Measurements from ENCODE around the gene CADM2.

Gene CADM2

DNA sequence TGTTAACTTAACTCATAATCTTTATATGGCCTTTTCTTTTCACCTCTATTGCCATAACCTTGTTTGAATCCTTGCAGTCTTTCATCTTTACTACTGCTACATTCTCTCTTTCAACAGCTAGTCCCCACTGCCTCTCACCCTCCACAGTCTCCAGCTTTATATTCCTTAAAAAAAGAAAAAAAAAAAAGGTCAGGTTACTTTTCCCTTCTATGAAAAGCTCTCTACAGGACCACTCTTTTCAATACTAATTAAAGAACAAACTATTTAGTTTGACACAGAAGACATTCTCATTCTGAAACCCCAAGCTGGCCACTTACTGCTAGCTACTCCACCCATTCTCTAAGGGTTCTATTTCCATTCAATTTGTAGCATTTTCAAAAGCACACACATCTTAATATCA is 25.6 kb downstream of the CADM2 start:
- no peak for DNase-seq (ENCODE audit: low read depth)

DNA sequence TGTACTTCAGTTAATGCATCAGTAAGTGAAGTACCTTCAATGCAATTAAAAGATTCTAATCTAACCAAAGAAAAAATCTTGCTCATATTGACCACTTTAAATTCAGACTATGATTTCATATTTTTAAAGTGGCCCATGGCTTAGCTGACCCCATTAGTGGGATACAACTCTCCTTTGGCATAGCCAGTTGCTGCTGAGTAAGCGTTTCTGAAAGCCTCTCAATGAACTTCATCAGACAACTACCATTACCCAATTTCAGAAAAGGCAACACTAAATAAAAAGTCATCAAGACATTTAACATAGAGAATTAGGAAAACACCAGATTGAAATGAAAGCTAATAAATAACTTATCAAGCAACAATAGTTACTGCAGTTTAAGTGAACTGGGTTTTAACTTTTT is 27.0 kb downstream of the CADM2 start:
- DNase-seq (ENCODE audit: low read depth) = no peak

DNA sequence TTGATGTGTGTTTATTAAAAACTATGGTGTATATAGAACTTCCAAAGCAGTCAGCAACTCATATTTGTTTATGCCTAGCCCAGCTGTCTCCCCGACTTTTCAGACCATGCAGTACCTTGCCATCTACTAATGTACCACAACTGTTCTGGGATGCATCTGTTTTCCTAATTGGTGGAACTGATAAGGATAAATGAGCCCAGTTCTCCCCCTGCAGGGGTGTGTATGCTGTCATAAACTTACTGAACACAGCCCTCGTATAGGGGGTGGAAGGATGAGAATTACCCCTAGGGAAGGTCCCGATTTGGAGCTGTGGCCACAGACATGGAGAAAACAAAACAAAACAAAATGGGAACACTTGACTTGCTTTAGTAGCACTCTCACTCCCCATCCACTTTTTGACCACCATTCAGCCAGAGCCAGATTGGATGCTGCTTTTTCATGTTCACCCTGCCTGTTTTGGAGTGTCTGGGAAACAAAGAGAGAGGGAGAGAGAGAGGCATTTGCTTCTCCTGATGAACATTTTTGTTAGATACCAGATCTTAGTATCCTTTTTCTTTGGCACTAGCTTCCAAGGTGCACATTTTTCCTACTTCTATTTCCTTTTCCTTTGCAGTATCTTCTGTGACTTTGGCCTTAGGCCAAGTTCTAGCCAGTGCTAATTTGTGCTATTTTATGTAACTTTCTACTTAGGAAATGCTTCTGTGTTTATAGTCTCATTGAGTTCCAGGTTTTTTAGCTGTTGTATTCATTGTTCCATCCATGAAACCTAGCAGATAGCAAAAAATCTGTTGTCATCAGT is 29.1 kb downstream of the CADM2 start:
- DNase-seq (ENCODE audit: low read depth) = no peak

DNA sequence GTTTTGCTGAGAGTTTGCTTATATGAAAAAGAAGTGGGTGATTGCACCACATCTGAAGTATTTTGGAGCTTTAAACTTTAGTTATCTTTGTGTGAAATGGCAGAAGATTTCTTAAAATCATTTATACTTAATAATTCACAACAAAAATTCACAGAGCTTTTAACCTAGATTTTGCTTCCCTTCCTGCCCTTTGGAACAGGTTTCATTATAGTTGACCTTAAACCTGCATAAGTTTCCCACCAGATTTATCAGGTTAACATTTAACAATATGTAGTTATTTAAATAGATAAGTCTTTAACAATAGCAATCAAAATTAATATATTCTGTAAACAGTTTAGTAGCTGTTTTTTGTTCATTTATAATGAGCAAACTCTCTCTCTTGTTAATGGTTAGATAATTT is 30.3 kb downstream of the CADM2 start:
- DNase-seq (ENCODE audit: low read depth) = no peak

DNA sequence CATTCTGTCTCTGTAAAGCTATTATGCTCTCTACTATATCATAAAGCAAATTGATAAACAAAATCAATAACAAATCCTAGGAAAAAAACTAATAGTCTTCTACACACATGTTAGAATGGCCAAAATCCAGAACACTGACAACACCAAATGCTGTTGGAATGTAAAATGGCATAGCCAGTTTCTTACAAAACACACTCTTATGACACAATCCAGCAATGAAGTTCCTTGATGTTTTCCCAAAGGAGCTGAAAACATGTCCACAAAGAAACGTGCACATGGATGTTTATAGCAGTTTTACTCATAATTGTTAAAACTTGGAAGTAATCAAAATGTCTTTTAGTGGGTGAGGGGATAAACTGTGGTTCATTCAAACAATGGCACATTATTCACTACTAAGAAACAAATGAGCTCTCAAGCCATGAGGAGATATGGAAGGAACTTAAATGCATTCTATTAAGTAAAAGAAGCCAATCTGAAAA is 32.7 kb downstream of the CADM2 start:
- DNase-seq (ENCODE audit: low read depth) = no peak

DNA sequence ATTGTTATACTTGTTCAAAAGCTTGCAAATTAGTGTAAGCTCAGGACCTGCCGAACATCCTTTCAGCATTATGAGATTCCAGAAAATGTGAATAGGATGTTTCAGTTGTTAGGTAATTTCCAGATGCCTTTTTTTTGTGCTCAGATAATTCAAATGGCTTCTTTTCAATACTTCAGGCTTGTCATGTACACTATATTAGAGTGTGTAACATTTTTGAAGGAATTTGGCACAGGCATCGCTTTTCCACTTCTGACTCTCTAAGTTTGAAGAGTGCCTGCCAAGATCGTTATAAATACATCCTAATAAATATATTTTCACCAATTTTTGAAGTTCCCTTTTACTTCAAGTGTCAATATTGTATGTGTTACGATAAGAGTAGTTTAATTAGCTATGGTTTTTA is 35.2 kb downstream of the CADM2 start:
- DNase-seq (ENCODE audit: low read depth) = no peak

DNA sequence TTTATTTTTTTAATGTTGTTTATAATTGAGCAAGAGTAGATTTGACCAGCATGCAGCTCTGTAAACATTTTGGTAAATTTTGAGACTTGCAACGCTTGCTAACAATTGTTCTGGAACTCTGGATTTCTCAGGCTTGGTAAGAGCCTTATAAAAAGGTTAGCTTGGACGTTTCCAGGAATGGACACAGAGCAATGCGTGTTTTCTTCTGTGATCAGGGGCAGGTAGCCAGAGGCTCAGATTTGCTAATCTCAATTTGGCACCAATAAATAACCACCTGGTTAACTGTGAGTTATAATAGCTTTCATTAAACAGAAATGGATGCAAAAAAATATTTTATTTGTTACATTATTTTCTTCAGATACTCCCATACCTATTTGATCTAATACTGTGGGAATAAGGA is 39.8 kb downstream of the CADM2 start:
- no peak for DNase-seq (ENCODE audit: low read depth)

DNA sequence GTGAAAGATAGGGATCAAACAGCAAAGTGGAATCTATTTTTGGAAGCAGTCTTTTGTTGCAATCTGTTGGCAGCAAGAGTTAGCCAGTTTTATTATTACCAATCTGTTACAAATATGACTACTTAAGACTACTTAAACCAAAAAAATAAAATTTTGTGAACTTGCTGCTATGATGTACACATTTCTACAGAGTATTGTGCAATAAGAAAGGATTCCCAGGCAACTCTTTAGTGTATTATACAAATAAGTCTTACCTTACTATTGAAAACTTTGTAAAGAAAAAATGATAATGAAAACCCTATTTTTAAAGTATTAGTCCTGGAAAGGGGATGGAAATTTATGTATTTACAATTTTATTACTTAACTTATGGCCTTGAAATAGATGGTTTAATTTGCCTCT is 44.7 kb downstream of the CADM2 start:
- DNase-seq (ENCODE audit: low read depth) = no peak

DNA sequence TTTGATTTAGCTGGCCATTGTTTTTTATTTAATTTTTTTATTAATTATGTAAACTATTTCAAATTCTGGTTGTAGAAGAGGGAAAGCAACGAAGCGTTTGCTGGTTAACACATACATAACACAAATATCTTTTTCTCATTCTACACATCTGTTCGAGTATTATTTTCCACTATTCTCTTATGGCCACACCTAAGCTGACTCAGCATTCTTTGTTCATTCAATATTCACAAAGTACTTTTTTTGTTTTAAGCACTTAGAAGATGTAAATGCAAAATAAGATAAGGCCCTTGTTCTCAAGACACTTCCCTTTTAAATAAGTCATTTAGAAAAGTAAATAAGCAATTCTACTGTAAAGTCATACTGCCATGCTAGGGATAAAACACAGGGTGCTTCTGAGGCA is 45.4 kb downstream of the CADM2 start:
- no peak for DNase-seq (ENCODE audit: low read depth)

DNA sequence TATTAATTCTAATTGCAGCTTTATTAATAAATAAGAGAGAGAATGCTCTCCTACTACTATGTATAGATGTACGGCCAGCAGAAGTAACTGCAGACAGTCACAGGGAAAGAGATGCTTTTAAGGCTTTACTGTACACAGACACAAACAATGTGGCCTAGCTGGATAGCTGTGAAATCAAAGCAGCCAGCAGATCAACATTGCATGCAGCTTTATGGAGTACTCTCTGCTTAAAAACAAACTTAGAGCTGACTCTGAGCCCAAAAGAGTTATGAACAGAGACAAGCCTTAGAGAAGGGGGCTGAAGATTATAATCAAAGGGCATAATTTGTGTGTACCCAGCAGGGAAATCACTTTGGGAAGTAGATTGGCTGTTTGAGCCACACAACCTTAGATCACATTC is 47.2 kb downstream of the CADM2 start:
- DNase-seq (ENCODE audit: low read depth) = no peak

DNA sequence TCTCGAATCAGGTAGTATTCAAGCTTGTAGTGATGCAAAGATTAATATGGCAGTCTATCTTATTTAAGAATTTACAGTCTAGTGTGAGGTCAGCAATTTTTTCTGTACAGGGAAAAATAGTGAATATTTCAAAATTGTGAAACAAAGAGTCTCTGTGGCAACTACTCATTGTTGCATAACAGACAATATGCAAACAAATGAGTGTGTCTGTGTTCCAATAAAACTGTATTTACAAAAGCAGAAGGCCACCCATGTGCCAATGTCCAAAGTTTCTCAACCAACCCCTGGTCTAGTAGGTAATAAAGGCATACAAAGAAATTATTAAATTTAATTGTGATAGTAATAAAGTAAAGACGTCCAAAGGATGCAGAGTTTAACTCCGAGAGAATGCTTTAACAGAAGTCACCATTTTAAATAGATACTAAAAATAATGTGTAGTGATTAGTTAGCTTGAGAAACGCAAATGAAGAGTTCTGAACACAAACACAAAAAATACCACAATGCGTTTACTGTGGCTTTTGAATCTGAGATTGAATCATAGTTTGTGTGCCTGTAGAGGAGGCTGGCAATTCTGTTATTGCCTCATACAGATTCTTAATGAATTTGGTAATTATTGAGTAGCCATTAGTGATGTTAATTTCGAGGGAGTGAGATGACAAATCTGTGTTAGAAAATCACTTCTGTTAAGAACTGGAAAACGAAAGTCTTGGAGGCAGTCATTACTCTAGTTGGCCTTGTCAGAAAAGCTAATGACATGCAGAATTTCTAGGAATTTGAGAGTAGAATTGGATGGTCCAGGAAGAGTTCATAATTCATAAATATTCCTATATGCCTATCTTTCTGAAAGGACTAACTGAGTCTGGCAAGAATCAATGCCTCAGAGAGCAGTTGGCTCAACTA is 48.7 kb downstream of the CADM2 start:
- no peak for DNase-seq (ENCODE audit: low read depth)

DNA sequence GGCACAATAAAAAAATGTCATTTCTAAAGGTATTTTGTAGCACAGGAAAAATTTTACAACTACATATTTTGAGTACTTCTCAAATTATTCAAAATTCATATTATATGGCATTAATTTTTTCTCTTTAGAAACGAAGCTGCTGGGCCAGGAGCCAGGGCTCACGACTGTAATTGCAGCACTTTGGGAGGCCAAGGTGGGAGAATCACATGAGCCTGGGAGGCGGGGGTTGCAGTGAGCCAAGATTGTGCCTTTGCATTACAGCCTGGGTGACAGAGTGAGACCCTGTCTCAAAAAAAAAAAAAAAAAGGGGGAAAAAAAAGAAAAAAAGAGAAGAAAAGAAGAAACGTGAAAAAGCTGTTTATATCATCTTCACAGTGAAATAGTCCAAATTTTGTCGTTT is 62.0 kb downstream of the CADM2 start:
- no peak for DNase-seq (ENCODE audit: low read depth)

DNA sequence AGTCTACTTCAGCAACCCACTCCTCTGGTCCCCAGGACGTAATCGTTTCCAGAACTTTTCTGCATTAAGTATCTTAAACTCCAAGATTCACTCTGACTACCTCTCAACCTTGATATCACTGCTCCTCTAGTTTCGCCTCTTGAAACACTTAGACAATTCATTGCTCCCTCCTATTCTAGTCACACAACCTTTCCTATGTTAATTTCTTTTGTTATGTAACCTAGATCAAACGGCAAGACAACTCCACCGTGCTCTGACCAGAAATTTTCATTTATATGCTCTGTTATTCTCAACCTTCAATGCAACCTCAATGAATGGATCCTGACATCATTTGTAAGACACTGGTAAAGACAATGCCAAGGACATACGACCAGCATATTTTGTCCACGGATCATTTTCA is 71.3 kb downstream of the CADM2 start:
- no peak for DNase-seq (ENCODE audit: low read depth)

DNA sequence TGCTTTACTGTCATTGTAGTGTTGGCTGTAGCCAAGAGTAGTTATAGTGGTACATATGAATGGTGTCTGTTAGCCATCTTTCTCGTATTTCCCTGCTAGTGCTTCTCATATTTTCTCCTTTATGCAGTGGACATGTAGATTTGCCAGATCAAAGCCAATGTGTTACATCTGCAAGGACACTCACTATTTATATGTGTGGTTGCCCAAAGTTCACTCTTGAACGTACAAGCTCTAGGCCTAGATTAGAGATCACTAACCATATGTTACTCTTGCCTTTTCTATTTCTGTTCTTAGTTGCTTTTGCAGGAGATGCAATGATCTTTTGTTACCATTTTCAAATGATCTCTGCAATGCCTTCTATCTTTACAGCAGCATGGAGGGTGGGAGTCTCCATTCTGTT is 78.4 kb downstream of the CADM2 start:
- no peak for DNase-seq (ENCODE audit: low read depth)

DNA sequence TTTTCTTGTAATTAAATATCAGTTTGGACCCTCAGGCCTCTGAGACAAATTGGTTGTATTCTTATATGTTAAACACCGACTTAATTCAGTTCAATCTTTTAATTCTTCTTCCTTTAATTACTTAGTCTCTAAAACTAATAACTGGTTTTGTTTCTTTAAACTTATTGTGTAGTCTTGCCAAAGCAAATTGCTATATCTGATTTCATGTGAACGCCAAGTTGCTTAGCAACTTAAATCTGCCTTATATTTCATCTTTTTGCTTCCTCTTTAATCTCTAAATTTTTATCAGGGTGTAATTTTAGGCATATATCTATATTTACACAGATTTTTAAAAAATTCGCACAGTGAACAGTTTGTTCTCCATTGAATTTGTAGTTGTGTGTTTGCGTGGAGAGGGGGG is 82.2 kb downstream of the CADM2 start:
- no peak for DNase-seq (ENCODE audit: low read depth)

DNA sequence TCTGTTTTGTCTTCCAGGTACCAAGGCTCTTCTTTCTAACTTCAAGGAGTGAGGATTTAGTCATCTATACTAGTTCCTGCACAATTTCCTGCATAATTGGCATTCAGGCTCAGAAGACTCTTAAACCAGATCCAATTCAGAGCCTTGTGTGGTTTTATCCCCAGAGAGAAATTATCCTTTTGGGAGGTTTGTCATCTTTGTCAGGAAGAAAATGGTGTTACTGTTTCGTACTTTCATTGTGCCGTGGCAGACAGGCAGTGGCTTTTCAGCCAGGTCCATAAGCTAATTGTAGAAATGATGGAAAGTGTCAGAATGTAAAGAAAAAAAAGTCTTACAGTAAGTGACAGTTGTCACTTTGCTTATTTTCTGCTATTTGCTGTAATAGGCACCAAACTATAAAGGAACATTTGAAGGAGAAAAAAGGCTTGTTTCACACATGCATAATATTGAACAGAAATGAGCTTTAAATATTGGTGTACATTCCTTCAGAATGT is 82.8 kb downstream of the CADM2 start:
- DNase-seq (ENCODE audit: low read depth) = no peak

DNA sequence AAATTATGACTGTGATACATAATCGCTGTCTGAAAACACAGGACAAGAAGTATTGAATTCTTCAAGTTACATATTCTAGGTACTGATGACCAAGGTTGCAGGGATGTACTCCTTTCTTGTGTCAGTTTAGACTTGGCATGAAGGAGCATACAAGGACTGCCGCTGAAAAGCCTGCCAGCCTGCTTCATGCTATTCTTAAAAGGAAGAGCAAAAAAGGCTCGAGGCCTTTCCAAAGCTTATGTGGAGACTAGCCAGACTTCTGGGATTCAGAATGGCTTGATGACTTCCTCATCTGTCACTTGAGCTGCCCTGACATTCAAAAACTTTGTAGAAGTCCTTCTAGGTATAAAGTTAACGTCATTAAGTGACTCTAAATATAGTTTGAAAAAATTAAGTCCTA is 92.0 kb downstream of the CADM2 start:
- no peak for DNase-seq (ENCODE audit: low read depth)

DNA sequence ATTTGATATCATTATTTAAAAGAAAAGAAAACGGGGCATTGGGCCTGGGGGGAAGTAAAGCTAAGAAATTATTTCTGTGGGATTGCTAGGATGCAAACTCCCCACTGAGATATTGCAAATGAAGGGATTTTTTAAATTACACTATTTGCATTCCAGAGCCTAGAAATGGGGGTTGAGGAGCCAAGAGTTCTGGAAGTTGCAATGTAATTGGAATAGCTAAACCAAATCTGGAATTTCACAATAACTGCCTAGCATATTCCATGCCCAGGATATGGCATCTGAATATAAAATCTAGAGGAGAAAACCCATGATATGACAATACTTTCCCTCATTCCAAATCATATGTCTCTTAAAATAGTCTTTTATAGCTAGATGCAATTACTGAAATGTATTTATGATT is 93.0 kb downstream of the CADM2 start:
- no peak for DNase-seq (ENCODE audit: low read depth)

DNA sequence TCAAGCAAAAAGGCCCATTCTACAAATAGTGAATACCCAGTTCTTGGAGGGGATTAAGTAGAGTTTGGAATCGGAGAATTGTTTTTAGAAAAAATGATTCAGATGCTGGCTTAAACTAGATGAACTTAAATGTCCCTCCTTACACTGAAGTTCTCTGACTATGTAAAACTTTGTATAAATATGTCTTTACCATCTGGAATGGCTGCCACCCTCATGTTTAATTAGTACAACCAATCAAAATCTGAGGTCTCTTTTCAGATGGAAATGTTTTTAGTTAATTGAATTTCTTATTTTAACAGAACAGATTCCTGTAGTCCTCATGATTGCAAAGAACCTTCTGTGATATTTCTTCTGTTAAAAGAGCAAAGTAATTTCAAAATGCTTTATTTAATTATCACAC is 94.8 kb downstream of the CADM2 start:
- no peak for DNase-seq (ENCODE audit: low read depth)

DNA sequence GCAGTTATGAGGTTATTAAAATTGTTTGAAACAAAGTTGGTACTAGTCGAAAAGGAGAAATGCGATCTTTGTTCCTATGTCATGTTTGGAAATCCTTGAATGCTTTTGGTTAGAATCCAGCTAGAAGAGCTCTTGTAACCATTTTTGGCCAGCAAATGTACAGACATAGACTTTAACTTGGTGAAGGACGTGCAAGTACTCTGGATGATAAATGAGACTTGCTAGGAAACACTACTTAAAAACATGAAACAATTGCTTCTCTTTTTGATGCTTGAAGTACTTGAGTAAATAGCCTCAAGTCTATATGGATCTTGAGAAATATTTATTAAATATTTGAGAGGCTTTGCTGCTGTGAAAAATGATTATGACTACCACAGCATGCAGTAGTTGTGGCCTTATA is 95.8 kb downstream of the CADM2 start:
- no peak for DNase-seq (ENCODE audit: low read depth)

DNA sequence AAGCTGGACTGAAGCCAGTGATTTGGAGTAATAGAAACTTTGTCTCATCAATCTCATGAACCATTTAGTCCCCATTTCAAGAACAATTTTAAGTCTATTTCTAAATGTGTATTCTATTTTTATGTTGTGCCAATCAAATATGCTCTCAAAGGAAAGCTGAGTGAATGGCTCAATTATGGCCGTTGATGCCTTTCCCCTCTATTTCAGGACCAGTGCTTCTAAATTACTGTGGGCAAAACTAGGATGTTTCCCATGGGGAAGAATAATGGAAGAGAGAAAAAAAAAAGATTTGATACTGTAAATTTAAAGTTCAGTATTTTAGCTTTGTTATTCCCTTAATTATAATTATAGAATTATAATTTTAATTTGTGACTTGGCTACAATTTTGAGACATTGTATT is 110.1 kb downstream of the CADM2 start:
- DNase-seq (ENCODE audit: low read depth) = no peak

DNA sequence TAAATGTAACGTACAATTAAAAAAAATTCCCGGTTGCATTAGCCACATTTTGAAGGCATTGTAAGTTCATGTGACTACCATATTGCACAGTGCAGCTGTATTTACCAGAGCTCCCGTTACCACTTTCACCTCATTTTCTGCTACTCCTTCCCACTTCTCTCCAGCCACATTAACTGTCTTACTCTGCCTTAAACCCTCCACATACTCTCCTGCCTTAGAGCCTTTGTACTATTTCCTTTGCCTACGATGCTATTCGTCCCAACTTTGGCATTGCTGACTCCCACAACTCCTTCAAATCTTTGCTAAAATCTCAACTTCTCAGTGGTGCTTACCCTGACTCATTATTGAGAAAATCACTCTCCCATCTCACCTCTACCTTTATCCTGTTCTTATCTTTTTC is 115.2 kb downstream of the CADM2 start:
- no peak for DNase-seq (ENCODE audit: low read depth)

DNA sequence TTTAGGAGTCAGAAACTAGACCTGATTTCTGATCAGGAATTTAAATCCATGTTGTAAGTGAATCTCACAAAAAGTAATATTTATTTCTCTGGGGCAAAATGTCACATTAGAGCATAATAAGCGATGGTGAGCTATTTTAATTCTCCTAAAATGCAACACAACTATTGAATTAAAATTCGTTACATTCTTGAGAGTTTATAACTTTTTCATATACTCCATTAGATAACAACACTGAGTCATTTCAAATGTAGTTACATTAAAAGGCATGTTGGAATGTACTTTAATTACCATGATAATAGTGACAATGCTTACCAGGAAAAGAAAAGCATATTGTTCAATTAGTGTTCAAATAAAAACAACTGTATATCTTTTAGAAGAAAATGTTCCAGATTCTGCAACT is 116.9 kb downstream of the CADM2 start:
- DNase-seq (ENCODE audit: low read depth) = no peak

All from GM04503 (cell line).